Loucy (cell line): ENCODE data around the gene LMNTD2.

Experiments used
- H2AFZ ChIP-seq: fragments of 200-600 bp; sonication (generic); 2 replicates; pipeline ENCODE4 v1.6.0; 2016; ENCODE audit warnings: antibody characterized with exemption, mild to moderate bottlenecking, low read length, moderate library complexity
- H3F3A ChIP-seq: fragments of 200-600 bp; 2 replicates; pipeline ENCODE4 v1.6.0; 2016; ENCODE audit warnings: antibody characterized with exemption, low read depth, mild to moderate bottlenecking
- H3K27me3 ChIP-seq: fragments of 200-600 bp; sonication (generic); 2 replicates; pipeline ENCODE4 v1.6.1; 2014; ENCODE audit warnings: low read length, mild to moderate bottlenecking; ENCODE audit not compliant: insufficient read depth, poor library complexity, severe bottlenecking
- H3K36me3 ChIP-seq: fragments of 200-600 bp; sonication (generic); 2 replicates; pipeline ENCODE4 v1.6.1; 2016; ENCODE audit warnings: low read length; ENCODE audit not compliant: insufficient read depth
- H3K4me1 ChIP-seq: fragments of 200-600 bp; sonication (generic); 2 replicates; pipeline ENCODE4 v1.5.1; 2014; ENCODE audit warnings: low read length, mild to moderate bottlenecking; ENCODE audit not compliant: insufficient read depth, poor library complexity, severe bottlenecking
- H3K4me2 ChIP-seq: fragments of 200-600 bp; sonication (generic); 2 replicates; pipeline ENCODE4 v1.6.0; 2014; ENCODE audit warnings: antibody characterized with exemption, low read length, low read depth, mild to moderate bottlenecking; ENCODE audit not compliant: poor library complexity, severe bottlenecking
- H3K4me3 ChIP-seq: fragments of 200-600 bp; sonication (generic); 2 replicates; pipeline ENCODE4 v1.5.1; 2014; ENCODE audit warnings: low read length, mild to moderate bottlenecking, mixed read lengths; ENCODE audit not compliant: poor library complexity, severe bottlenecking
- H3K79me2 ChIP-seq: fragments of 200-600 bp; sonication (generic); 2 replicates; pipeline ENCODE4 v1.6.1; 2014; ENCODE audit warnings: low read length; ENCODE audit not compliant: insufficient read depth
- H3K9ac ChIP-seq: fragments of 200-600 bp; sonication (generic); 2 replicates; pipeline ENCODE4 v1.6.0; 2014; ENCODE audit warnings: mild to moderate bottlenecking, low read depth, low read length, moderate library complexity; ENCODE audit not compliant: poor library complexity, severe bottlenecking
- H3K9me2 ChIP-seq: fragments of 200-600 bp; sonication (generic); replicated peaks from 2 replicates; pipeline ENCODE4 v1.6.1; 2016; ENCODE audit warnings: low read depth, low read length, mixed read lengths
- H3K9me3 ChIP-seq: fragments of 200-600 bp; sonication (generic); 2 replicates; pipeline ENCODE4 v1.6.1; 2014; ENCODE audit warnings: mild to moderate bottlenecking, antibody characterized with exemption, low read length, low read depth; ENCODE audit not compliant: insufficient read depth
- H4K20me1 ChIP-seq: fragments of 200-600 bp; sonication (generic); 2 replicates; pipeline ENCODE4 v1.6.0; 2014; ENCODE audit warnings: antibody characterized with exemption, low read length, mild to moderate bottlenecking; ENCODE audit not compliant: insufficient read depth, poor library complexity, severe bottlenecking
- EZH2phosphoT487 ChIP-seq: fragments of 200-600 bp; IDR thresholded peaks from 2 replicates; pipeline ENCODE4 v1.6.1; 2018; ENCODE audit warnings: antibody characterized with exemption, mild to moderate bottlenecking, moderate library complexity, borderline replicate concordance
- TF ChIP-seq, protein P1 (sequence below): fragments of 200-600 bp; sonication (generic); conservative IDR thresholded peaks from 2 replicates; pipeline ENCODE4 v1.5.1; 2014; ENCODE audit warnings: mild to moderate bottlenecking, antibody characterized with exemption, low read length

Gene LMNTD2, protein sequence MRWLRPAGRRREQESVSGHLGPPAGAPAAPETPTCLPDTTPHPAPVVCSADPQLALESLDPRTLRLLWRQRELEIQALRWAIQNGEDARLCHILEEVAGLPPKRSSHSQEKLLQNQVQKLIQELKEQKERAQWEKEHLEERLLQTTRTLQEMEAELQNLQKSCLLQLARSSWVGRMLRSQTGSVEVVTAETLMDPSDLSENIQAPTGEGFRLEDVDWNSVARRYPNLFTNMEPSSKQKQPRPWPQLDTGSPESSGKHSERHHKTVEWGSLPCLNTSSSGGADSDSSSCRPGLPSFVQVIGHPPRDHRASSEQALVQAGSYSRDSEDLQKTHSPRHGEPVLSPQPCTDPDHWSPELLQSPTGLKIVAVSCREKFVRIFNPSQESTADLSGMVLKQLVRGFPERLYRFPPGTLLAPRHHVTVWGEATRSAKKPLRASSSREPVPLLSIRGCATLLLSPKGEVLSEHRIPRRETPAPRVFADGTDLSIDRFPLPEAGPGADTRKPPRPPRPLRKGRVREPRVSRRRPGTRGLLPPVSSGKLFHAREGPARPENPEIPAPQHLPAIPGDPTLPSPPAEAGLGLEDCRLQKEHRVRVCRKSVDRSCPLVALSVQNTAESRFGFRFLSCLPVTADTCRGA

DNA sequence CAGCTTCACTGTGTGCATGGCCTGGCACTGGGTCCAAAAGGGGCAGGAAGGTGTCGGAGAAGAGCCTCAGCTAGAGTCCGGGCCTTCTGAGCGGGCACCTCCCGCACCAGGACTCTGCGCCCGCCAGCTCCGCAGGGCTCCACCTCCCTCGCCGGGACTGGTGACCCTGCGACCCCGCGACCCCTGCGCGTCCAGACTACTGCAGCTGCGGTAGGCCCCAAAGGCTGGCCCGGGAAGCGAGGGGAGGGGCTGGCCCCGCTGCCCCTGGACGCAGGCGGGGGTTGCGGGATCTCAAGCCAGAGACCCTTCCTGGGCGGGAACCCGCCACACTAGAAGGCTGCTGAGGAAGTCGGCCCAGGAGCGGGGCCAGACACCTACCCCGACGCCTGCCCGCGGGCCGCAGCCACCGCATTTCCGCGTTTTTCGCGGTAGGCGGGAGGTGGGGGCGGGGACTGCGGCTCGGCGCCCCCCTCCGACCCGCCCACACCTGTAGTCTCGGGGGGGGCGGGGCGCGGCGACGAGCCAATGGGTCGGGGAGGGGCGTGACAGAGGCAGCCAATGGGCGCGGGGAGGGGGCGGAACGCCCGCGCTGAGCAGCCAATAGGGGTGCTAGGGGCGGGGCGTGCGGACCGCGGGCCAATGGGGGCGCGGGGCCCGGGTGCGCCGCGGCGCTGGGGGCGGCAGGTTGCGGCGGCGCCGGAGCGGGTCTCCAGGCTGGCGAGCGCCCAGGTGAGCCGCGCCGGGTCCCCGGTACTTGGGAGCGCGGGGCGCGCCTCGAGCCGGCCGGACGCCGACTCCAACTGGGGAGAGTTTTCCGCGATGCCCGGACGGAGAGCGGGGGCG lies at the start of gene LMNTD2, which contains the start of gene RASSF7:
TSS of gene LMNTD2 (minus strand) at position 434 of the 843 bp plus-strand sequence. CDS start at position 412, 22 bp downstream.
TSS of gene RASSF7 (plus strand) at position 666 of the 843 bp plus-strand sequence. CDS start 799 bp downstream, outside the sequence.
- H3F3A ChIP-seq, result no peaks in the 10 kb centered on the region
- peak within 1 kb of the TSS; percentile 85 for H2AFZ ChIP-seq
- H4K20me1 ChIP-seq, result peaks cover 16% of the 10 kb centered on the region
- peaks cover 13% of the 10 kb centered on the region for H3K79me2 ChIP-seq
- no peaks in the 10 kb centered on the region for H3K9me2 ChIP-seq
- H3K9me3 ChIP-seq, result no peaks in the 10 kb centered on the region
- H3K4me3 ChIP-seq, result peak within 1 kb of the TSS; percentile 98
- peaks cover 16% of the 10 kb centered on the region for H3K4me1 ChIP-seq
- no peaks in the 10 kb centered on the region for H3K27me3 ChIP-seq
- H3K36me3 ChIP-seq, result no peaks in the 10 kb centered on the region
- TF ChIP-seq EZH2phosphoT487, result no peak
- TF ChIP-seq, protein P1, sequence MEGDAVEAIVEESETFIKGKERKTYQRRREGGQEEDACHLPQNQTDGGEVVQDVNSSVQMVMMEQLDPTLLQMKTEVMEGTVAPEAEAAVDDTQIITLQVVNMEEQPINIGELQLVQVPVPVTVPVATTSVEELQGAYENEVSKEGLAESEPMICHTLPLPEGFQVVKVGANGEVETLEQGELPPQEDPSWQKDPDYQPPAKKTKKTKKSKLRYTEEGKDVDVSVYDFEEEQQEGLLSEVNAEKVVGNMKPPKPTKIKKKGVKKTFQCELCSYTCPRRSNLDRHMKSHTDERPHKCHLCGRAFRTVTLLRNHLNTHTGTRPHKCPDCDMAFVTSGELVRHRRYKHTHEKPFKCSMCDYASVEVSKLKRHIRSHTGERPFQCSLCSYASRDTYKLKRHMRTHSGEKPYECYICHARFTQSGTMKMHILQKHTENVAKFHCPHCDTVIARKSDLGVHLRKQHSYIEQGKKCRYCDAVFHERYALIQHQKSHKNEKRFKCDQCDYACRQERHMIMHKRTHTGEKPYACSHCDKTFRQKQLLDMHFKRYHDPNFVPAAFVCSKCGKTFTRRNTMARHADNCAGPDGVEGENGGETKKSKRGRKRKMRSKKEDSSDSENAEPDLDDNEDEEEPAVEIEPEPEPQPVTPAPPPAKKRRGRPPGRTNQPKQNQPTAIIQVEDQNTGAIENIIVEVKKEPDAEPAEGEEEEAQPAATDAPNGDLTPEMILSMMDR, result no peak
- peak within 1 kb of the TSS; percentile 78 for H3K9ac ChIP-seq
- peak within 1 kb of the TSS; percentile 98 for H3K4me2 ChIP-seq

DNA sequence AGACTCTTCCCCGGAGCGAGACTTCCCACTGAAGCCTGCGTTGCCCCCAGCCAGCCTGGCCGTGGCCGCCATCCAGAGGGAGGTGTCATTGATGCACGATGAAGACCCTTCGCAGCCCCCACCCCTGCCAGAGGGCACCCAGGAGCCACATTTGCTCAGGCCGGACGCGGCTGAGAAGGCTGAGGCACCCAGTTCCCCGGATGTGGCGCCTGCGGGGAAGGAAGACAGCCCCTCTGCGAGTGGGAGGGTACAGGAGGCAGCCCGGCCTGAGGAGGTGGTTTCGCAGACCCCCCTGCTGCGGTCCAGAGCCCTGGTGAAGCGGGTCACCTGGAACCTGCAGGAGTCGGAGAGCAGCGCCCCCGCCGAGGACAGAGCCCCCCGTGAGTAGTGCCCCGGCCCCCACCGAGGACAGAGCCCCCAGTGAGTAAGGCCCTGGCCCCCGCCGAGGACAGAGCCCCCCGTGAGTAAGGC lies 48.8 kb upstream of the LMNTD2 start:
- peaks cover 8% of the 10 kb centered on the region for H4K20me1 ChIP-seq
- H3K9ac ChIP-seq, result no peak overlapping the region
- no peaks in the 10 kb centered on the region for H3K27me3 ChIP-seq
- TF ChIP-seq EZH2phosphoT487, result no peak
- TF ChIP-seq, protein P1, result no peak
- no peaks in the 10 kb centered on the region for H3F3A ChIP-seq
- H3K9me2 ChIP-seq, result no peaks in the 10 kb centered on the region
- H3K4me2 ChIP-seq, result no peak overlapping the region
- no peaks in the 10 kb centered on the region for H3K4me1 ChIP-seq
- H3K79me2 ChIP-seq, result no peaks in the 10 kb centered on the region
- H2AFZ ChIP-seq, result no peak overlapping the region
- H3K4me3 ChIP-seq, result no peak overlapping the region
- peaks cover 88% of the 10 kb centered on the region; the same call in 1 of the 2 replicates for H3K36me3 ChIP-seq
- H3K9me3 ChIP-seq, result no peaks in the 10 kb centered on the region

DNA sequence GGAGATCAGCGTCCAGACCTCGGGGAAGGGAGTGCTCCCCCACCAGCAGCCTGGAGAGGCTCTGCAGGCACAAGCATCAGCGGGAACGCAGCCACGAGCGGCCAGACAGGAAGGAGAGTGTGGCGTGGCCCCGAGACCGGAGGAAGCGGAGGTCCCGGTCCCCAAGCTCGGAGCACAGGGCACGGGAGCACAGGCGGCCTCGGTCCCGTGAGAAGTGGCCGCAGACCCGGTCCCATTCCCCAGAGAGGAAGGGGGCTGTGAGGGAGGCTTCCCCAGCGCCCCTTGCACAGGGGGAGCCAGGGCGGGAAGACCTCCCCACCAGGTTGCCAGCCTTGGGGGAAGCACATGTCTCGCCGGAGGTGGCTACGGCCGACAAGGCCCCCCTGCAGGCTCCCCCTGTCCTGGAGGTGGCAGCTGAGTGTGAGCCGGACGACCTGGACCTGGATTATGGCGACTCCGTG lies 48.3 kb upstream of the LMNTD2 start:
- TF ChIP-seq, protein P1, result no peak
- no peak for TF ChIP-seq EZH2phosphoT487
- Histone ChIP-seq H3K79me2 (no peaks in the 10 kb centered on the region), H4K20me1 (peaks cover 8% of the 10 kb centered on the region), H3K9me2 (no peaks in the 10 kb centered on the region), H3K4me1 (no peaks in the 10 kb centered on the region), H3F3A (no peaks in the 10 kb centered on the region), H3K9me3 (no peaks in the 10 kb centered on the region), H3K4me2 (no peak overlapping the region), H3K9ac (no peak overlapping the region), H3K4me3 (no peak overlapping the region), H3K36me3 (peaks cover 93% of the 10 kb centered on the region; the same call in 1 of the 2 replicates), H3K27me3 (no peaks in the 10 kb centered on the region), H2AFZ (no peak overlapping the region)
